G401 (cell line): ENCODE results near the gene WNT8A. TPM values are rescaled to one million over a fixed set of nuclear protein-coding genes. Genes with fewer than 3 reads are reported as not detected.

Experiments used
- DNase-seq: peaks from one replicate; pipeline ENCODE4 v3.0.0-alpha.2; 2015; ENCODE audit warnings: low spot score
- in situ Hi-C: cut with HindIII; loops from 2 replicates; pipeline ENCODE4 v1.10.0; 2016; ENCODE audit warnings: low sequenced_read_pairs, mixed read lengths
- total RNA-seq: library from RNA; depleted of rRNA; stranded (reverse); fragments of >200 nt; shearing (Covaris generic); gene quantifications from 2 replicates; pipeline ENCODE4 v1.2.3, GENCODE V29; 2014

The WNT8A gene
- total RNA-seq, 1 experiment from 2014 or later = not detected

GRCh38 chr5:138078006-138078643 is 5.7 kb upstream of the WNT8A start:
- no peak for DNase-seq
- in situ Hi-C loops = no loop called here

GRCh38 chr5:138082033-138082432 is 1.8 kb upstream of the WNT8A start:
- DNase-seq = no peak
- in situ Hi-C loops = no loop called here

- no peak for DNase-seq
- in situ Hi-C loops = no loop called here
These were observed 7.9 kb downstream of the WNT8A start for GRCh38 chr5:138091685-138092084.

- in situ Hi-C loops = no loop called here
- DNase-seq = no peak
These were observed 8.5 kb downstream of the WNT8A start for GRCh38 chr5:138092301-138092700.

GRCh38 chr5:138093036-138093435 is 9.2 kb downstream of the WNT8A start:
- in situ Hi-C loops = no loop called here
- DNase-seq = no peak

- in situ Hi-C loops = no loop called here
- no peak for DNase-seq
These were observed 11.5 kb downstream of the WNT8A start for GRCh38 chr5:138095100-138095907.

- in situ Hi-C loops = no loop called here
These were observed 12.5 kb downstream of the WNT8A start for GRCh38 chr5:138096363-138096762.

GRCh38 chr5:138096997-138097828 is 13.4 kb downstream of the WNT8A start:
- in situ Hi-C loops = no loop called here
- no peak for DNase-seq

More at GRCh38 chr5:138096363-138096762, 12.5 kb downstream of the WNT8A start:
- DNase-seq = no peak

GRCh38 chr5:138102454-138103318 is 18.9 kb downstream of the WNT8A start:
- in situ Hi-C loops = no loop called here
- no peak for DNase-seq

GRCh38 chr5:138103319-138103637 is 19.4 kb downstream of the WNT8A start:
- DNase-seq = no peak
- in situ Hi-C loops = no loop called here

- DNase-seq = no peak
- in situ Hi-C loops = no loop called here
These were observed 21.9 kb downstream of the WNT8A start for GRCh38 chr5:138105709-138106108.

- no peak for DNase-seq
- in situ Hi-C loops = no loop called here
These were observed 23.4 kb downstream of the WNT8A start for GRCh38 chr5:138107213-138107612.

GRCh38 chr5:138109463-138110265 is 25.8 kb downstream of the WNT8A start:
- DNase-seq = no peak
- in situ Hi-C loops = no loop called here

- in situ Hi-C loops = no loop called here
- no peak for DNase-seq
These were observed 26.6 kb downstream of the WNT8A start for GRCh38 chr5:138110266-138110963.

GRCh38 chr5:138111181-138111580 is 27.3 kb downstream of the WNT8A start:
- in situ Hi-C loops = no loop called here

GRCh38 chr5:138111937-138112336 is 28.1 kb downstream of the WNT8A start:
- in situ Hi-C loops = no loop called here
- no peak for DNase-seq

More at GRCh38 chr5:138111181-138111580, 27.3 kb downstream of the WNT8A start:
- no peak for DNase-seq

GRCh38 chr5:138115254-138115653 is 31.4 kb downstream of the WNT8A start:
- in situ Hi-C loops = no loop called here
- DNase-seq = no peak

- in situ Hi-C loops = no loop called here
- no peak for DNase-seq
These were observed 44.5 kb downstream of the WNT8A start for GRCh38 chr5:138128334-138128733.
